GM23338 (cell line): ENCODE results near the gene POLR1E. TPM values are rescaled to one million over a fixed set of nuclear protein-coding genes. Genes with fewer than 3 reads are reported as not detected.

Experiments
- ATAC-seq: fragments of 200-7000 bp; cut with Tn5 transposase; 3 replicates; pipeline ENCODE4 v1.9.1; 2020
- DNase-seq: peaks from one replicate; pipeline ENCODE4 v3.0.0-alpha.2; 2015; ENCODE audit warnings: low spot score
- H2AFZ ChIP-seq: fragments of 200-600 bp; sonication (generic); 2 replicates; pipeline ENCODE4 v1.8.0; 2016; ENCODE audit warnings: antibody characterized with exemption, mild to moderate bottlenecking, moderate library complexity
- H3F3A ChIP-seq: fragments of 200-600 bp; sonication (generic); replicated peaks from 2 replicates; pipeline ENCODE4 v1.8.0; 2017; ENCODE audit warnings: antibody characterized with exemption, mixed run types, low read depth
- H3K27ac ChIP-seq: fragments of 200-600 bp; sonication (generic); 2 replicates; pipeline ENCODE4 v1.6.1; 2016; ENCODE audit warnings: low read depth
- H3K27me3 ChIP-seq: fragments of 200-600 bp; sonication (generic); 2 replicates; pipeline ENCODE4 v1.8.0; 2016; ENCODE audit warnings: mild to moderate bottlenecking, mixed run types, moderate library complexity; ENCODE audit not compliant: insufficient read depth
- H3K36me3 ChIP-seq: fragments of 200-600 bp; sonication (generic); 2 replicates; pipeline ENCODE4 v1.8.0; 2016; ENCODE audit warnings: mild to moderate bottlenecking; ENCODE audit not compliant: insufficient read depth
- H3K4me1 ChIP-seq: fragments of 200-600 bp; sonication (generic); 2 replicates; pipeline ENCODE4 v1.8.0; 2016; ENCODE audit warnings: mild to moderate bottlenecking, moderate library complexity; ENCODE audit not compliant: insufficient read depth
- H3K4me2 ChIP-seq: fragments of 200-600 bp; sonication (generic); 2 replicates; pipeline ENCODE4 v1.7.1; 2017; ENCODE audit warnings: mixed run types
- H3K4me3 ChIP-seq: fragments of 200-600 bp; sonication (generic); 2 replicates; pipeline ENCODE4 v1.6.1; 2016; ENCODE audit warnings: mixed run types
- H3K79me2 ChIP-seq: fragments of 200-600 bp; sonication (generic); replicated peaks from 2 replicates; pipeline ENCODE4 v1.8.0; 2017; ENCODE audit warnings: mild to moderate bottlenecking; ENCODE audit not compliant: insufficient read depth
- H3K9me2 ChIP-seq: fragments of 200-600 bp; sonication (generic); 2 replicates; pipeline ENCODE4 v1.8.0; 2017; ENCODE audit not compliant: insufficient read depth
- H4K20me1 ChIP-seq: fragments of 200-600 bp; sonication (generic); replicated peaks from 2 replicates; pipeline ENCODE4 v1.8.0; 2017; ENCODE audit warnings: mild to moderate bottlenecking; ENCODE audit not compliant: insufficient read depth
- H3K27ac Mint-ChIP-seq: 2 replicates; pipeline ENCODE4 v1.8.0; 2020; ENCODE audit warnings: inconsistent platforms, mild to moderate bottlenecking, moderate library complexity, mixed read lengths
- H3K27me3 Mint-ChIP-seq: 3 replicates; pipeline ENCODE4 v1.8.0; 2022; ENCODE audit warnings: low read depth, mild to moderate bottlenecking, moderate library complexity, mixed read lengths, inconsistent platforms; ENCODE audit not compliant: insufficient read depth, poor library complexity
- H3K36me3 Mint-ChIP-seq: 3 replicates; pipeline ENCODE4 v1.8.0; 2021; ENCODE audit warnings: low read depth, mild to moderate bottlenecking, inconsistent platforms, moderate library complexity, mixed read lengths
- H3K4me1 Mint-ChIP-seq: 3 replicates; pipeline ENCODE4 v1.8.0; 2020; ENCODE audit warnings: mild to moderate bottlenecking, inconsistent platforms, mixed read lengths
- H3K4me3 Mint-ChIP-seq: 3 replicates; pipeline ENCODE4 v1.8.0; 2021; ENCODE audit warnings: moderate library complexity, mild to moderate bottlenecking, inconsistent platforms, mixed read lengths
- H3K9me3 Mint-ChIP-seq: 3 replicates; pipeline ENCODE4 v1.8.0; 2020; ENCODE audit warnings: moderate library complexity, mild to moderate bottlenecking, inconsistent platforms, mixed read lengths
- CREB1 ChIP-seq: fragments of 250-450 bp; sonication (Bioruptor Pico); IDR thresholded peaks from 2 replicates; pipeline ENCODE4 v1.5.0; 2020; ENCODE audit warnings: low read depth, mild to moderate bottlenecking, moderate library complexity
- EZH2 ChIP-seq: fragments of 200-600 bp; sonication (generic); IDR thresholded peaks from one replicate; pipeline ENCODE4 v1.8.0; 2017; ENCODE audit warnings: antibody characterized with exemption, mild to moderate bottlenecking, low read depth; ENCODE audit not compliant: unreplicated experiment
- REST ChIP-seq: IDR thresholded peaks from one replicate; pipeline ENCODE4 v1.6.1; 2018; ENCODE audit warnings: antibody characterized with exemption; ENCODE audit not compliant: unreplicated experiment
- STAT1 ChIP-seq: IDR thresholded peaks from one replicate; pipeline ENCODE4 v1.6.1; 2016; ENCODE audit warnings: antibody characterized with exemption; ENCODE audit not compliant: unreplicated experiment
- ZNF114 ChIP-seq: fragments of 250-450 bp; sonication (Bioruptor Pico); IDR thresholded peaks from 2 replicates; pipeline ENCODE4 v1.5.0; 2020; ENCODE audit warnings: mild to moderate bottlenecking, moderate library complexity
- polyA plus RNA-seq: library from polyadenylated mRNA; unstranded; fragments of >200 nt; fragmentation: Nextera tagmentation; extraction: Ambion mirVana; gene quantifications from 2 replicates; pipeline ENCODE4 v1.2.1, GENCODE V29; 2016
- total RNA-seq: library from RNA; depleted of rRNA; stranded (reverse); fragments of >200 nt; shearing (Covaris generic); gene quantifications from 2 replicates; pipeline ENCODE4 v1.2.3, GENCODE V29; 2014

Gene POLR1E
- total and polyA plus RNA-seq, 2 experiments from 2014 or later, result 19.2 to 45.5 TPM

DNA sequence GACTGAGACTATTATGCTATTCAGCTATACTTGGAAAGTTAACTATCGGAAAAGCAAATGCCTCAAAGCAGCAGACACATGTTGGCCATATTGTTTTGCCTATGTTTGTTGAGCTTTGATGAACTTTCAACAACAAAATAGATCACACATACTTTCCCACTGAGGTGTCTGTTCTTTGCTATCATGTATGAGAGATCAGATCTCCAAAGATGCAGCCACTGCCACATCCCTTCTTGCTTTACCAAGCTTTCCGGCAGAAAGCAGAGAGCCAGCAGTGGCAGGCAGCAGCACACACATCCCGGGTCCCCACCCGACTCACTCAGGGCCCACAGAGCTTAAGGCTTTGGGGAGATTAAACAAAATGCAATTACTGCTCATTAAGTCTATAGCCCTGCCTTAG lies 39.3 kb upstream of the POLR1E start (continued):
- no peak for TF ChIP-seq REST

- Mint-ChIP-seq H3K9me3 (no peaks in the 10 kb centered on the region), H3K4me1 (peaks cover 23% of the 10 kb centered on the region), H3K36me3 (peaks cover 13% of the 10 kb centered on the region), H3K4me3 (no peak overlapping the region), H3K27me3 (no peaks in the 10 kb centered on the region), H3K27ac (no peak overlapping the region; the same call in 1 of the 2 replicates)
- H3K27ac ChIP-seq, result 0 out of 2 replicates have a peak overlapping the region, but pooled peaks have one; percentile 43
- ATAC-seq (no peak), DNase-seq (no peak)
- H3K79me2 ChIP-seq, result peaks cover 90% of the 10 kb centered on the region
- no peaks in the 10 kb centered on the region for H3K27me3 ChIP-seq
- H3F3A ChIP-seq, result 0 out of 2 replicates have a peak, but pooled peaks cover 3% of the 10 kb centered on the region
- H3K36me3 ChIP-seq, result no peaks in the 10 kb centered on the region; the same call in 1 of the 2 replicates
- peaks cover 54% of the 10 kb centered on the region for H4K20me1 ChIP-seq
- TF ChIP-seq CREB1 (CRISPR knock-in tag), result no peak
- TF ChIP-seq ZNF114, result no peak
- no peak for TF ChIP-seq EZH2
- TF ChIP-seq REST, result no peak
- TF ChIP-seq STAT1, result no peak
- H2AFZ ChIP-seq, result no peak overlapping the region
- H3K4me1 ChIP-seq, result peaks cover 4% of the 10 kb centered on the region; the same call in 1 of the 2 replicates
- no peak overlapping the region for H3K4me2 ChIP-seq
- no peak overlapping the region for H3K4me3 ChIP-seq
- H3K9me2 ChIP-seq, result no peaks in the 10 kb centered on the region
Measured at GRCh38 chr9:37447111-37447510, 38.6 kb upstream of the POLR1E start.
